NCI-H69 (cell line): ENCODE data around the gene PCP4.

Experiments
- DNase-seq: peaks from one replicate; lab custom pipeline; 2025; lab: John Stamatoyannopoulos, UW

The PCP4 gene

GRCh38 chr21:39972976-39973770 lies 105.9 kb downstream of the PCP4 start:
- DNase-seq = no peak

GRCh38 chr21:39976800-39977199 lies 109.6 kb downstream of the PCP4 start:
- DNase-seq = no peak
